NCI-H1417 treated with DMSO at 0.1 percent for 48 hours (cell line): ENCODE data around the gene CSTPP1.
"Not testable (repeated sequence)": the region's sequence is repeated elsewhere in the genome, so short reads cannot be mapped to it uniquely, and the experiment has no call there.

Experiments used
- DNase-seq: peaks from one replicate; lab custom pipeline; 2025; lab: John Stamatoyannopoulos, UW

The CSTPP1 gene

GRCh38 chr11:47181271-47181670, 244.7 kb downstream of the CSTPP1 start:
- DNase-seq: no peak

- no peak for DNase-seq
Measured at GRCh38 chr11:47182380-47182779, 245.8 kb downstream of the CSTPP1 start.

GRCh38 chr11:47183031-47183856, 246.7 kb downstream of the CSTPP1 start:
- DNase-seq: no peak

- DNase-seq: no peak
Measured at GRCh38 chr11:47183969-47184368, 247.4 kb downstream of the CSTPP1 start.

- no peak for DNase-seq
Measured at GRCh38 chr11:47184711-47185304, 248.2 kb downstream of the CSTPP1 start.

- DNase-seq: no peak
Measured at GRCh38 chr11:47185305-47186075, 248.9 kb downstream of the CSTPP1 start.

- no peak for DNase-seq
Measured at GRCh38 chr11:47186076-47186699, 249.6 kb downstream of the CSTPP1 start, which contains the start of gene PACSIN3. PACSIN3 (minus strand) TSS chr11:47186434; CDS start chr11:47182727, 3,707 bp downstream.

- DNase-seq: no peak
Measured at GRCh38 chr11:47186700-47187695, 250.4 kb downstream of the CSTPP1 start.

- no peak for DNase-seq
Measured at GRCh38 chr11:47187723-47188122, 251.2 kb downstream of the CSTPP1 start.

GRCh38 chr11:47188259-47188658, 251.7 kb downstream of the CSTPP1 start:
- DNase-seq: no peak

GRCh38 chr11:47189100-47189834, 252.7 kb downstream of the CSTPP1 start:
- DNase-seq: no peak

- not testable (repeated sequence) for DNase-seq
Measured at GRCh38 chr11:47191137-47191536, 254.6 kb downstream of the CSTPP1 start.

GRCh38 chr11:47192111-47192510, 255.6 kb downstream of the CSTPP1 start:
- DNase-seq: no peak

GRCh38 chr11:47198161-47198560, 261.6 kb downstream of the CSTPP1 start:
- DNase-seq: not testable (repeated sequence)

GRCh38 chr11:47201015-47201414, 264.5 kb downstream of the CSTPP1 start:
- no peak for DNase-seq

- no peak for DNase-seq
Measured at GRCh38 chr11:47202576-47202975, 266.0 kb downstream of the CSTPP1 start.

GRCh38 chr11:47204637-47204989, 268.1 kb downstream of the CSTPP1 start:
- DNase-seq: no peak

GRCh38 chr11:47206577-47206976, 270.0 kb downstream of the CSTPP1 start:
- not testable (repeated sequence) for DNase-seq

- DNase-seq: no peak
Measured at GRCh38 chr11:47207459-47207858, 270.9 kb downstream of the CSTPP1 start.

- DNase-seq: not testable (repeated sequence)
Measured at GRCh38 chr11:47208008-47208552, 271.5 kb downstream of the CSTPP1 start.
